Measurements from ENCODE around the gene CD19.

Gene CD19

DNA sequence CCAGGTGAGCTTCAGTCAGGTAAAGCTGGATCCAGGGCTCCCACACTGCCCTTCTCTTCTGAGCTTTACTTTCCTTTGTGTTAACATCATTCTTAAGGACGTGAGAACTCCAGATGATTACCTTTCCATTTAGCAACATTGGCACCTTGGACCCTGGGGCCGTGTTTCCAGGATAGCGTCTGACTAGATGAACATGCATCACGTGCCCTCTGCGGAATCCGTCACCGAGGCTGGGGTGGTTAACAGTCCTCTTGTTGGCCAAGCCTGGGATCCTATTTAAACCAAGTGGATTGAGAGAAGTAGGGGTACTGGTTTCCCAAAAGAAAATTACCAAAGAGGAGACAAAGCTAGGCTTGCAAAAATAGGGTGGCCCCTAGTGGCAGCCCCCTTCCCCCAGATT, 49.2 kb downstream of the CD19 start:
- TF ChIP-seq SIN3A (IDR thresholded peaks at IDR 0.05; ENCODE audit: borderline replicate concordance, insufficient read depth, low read length) = no peak
- TF ChIP-seq, protein P1, sequence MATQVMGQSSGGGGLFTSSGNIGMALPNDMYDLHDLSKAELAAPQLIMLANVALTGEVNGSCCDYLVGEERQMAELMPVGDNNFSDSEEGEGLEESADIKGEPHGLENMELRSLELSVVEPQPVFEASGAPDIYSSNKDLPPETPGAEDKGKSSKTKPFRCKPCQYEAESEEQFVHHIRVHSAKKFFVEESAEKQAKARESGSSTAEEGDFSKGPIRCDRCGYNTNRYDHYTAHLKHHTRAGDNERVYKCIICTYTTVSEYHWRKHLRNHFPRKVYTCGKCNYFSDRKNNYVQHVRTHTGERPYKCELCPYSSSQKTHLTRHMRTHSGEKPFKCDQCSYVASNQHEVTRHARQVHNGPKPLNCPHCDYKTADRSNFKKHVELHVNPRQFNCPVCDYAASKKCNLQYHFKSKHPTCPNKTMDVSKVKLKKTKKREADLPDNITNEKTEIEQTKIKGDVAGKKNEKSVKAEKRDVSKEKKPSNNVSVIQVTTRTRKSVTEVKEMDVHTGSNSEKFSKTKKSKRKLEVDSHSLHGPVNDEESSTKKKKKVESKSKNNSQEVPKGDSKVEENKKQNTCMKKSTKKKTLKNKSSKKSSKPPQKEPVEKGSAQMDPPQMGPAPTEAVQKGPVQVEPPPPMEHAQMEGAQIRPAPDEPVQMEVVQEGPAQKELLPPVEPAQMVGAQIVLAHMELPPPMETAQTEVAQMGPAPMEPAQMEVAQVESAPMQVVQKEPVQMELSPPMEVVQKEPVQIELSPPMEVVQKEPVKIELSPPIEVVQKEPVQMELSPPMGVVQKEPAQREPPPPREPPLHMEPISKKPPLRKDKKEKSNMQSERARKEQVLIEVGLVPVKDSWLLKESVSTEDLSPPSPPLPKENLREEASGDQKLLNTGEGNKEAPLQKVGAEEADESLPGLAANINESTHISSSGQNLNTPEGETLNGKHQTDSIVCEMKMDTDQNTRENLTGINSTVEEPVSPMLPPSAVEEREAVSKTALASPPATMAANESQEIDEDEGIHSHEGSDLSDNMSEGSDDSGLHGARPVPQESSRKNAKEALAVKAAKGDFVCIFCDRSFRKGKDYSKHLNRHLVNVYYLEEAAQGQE (IDR thresholded peaks at IDR 0.05; ENCODE audit: insufficient read depth in 1 of 2, low read depth in 2 of 2, low read length in 2 of 2) = no peak
- no peak for TF ChIP-seq POLR2AphosphoS5 (IDR thresholded peaks at IDR 0.05; ENCODE audit: low read depth, low read length)
- TF ChIP-seq TAF1 (IDR thresholded peaks at IDR 0.05; ENCODE audit: borderline replicate concordance, insufficient read depth, low read length) = no peak
- TF ChIP-seq FOXP2 (optimal IDR thresholded peaks at IDR 0.05; ENCODE audit: borderline replicate concordance, extremely low read depth, extremely low read length, insufficient read depth) = no peak

DNA sequence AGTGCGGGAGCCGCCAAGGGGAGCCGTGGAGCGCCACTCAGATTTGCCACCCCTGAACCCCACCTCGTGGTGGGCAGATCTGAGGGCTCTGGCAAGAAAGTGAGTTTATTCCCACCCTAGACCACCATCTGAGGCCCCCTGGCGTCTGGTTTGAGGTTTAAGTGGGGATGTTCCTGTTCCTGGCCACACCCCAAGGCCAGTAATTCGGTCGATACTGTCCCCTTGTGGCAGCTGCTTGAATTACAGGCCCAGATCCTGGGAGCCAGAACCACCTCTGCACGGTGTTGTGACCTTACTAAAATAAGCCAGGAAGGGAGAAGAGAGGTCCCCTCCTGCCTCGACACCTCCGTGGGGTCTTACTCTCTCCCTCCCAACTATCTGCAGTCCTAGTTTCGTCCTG, 49.7 kb downstream of the CD19 start:
- TF ChIP-seq, protein P1 (IDR thresholded peaks at IDR 0.05; ENCODE audit: insufficient read depth in 1 of 2, low read depth in 2 of 2, low read length in 2 of 2) = no peak
- TF ChIP-seq SIN3A (IDR thresholded peaks at IDR 0.05; ENCODE audit: borderline replicate concordance, insufficient read depth, low read length) = no peak
- no peak for TF ChIP-seq TAF1 (IDR thresholded peaks at IDR 0.05; ENCODE audit: borderline replicate concordance, insufficient read depth, low read length)

DNA sequence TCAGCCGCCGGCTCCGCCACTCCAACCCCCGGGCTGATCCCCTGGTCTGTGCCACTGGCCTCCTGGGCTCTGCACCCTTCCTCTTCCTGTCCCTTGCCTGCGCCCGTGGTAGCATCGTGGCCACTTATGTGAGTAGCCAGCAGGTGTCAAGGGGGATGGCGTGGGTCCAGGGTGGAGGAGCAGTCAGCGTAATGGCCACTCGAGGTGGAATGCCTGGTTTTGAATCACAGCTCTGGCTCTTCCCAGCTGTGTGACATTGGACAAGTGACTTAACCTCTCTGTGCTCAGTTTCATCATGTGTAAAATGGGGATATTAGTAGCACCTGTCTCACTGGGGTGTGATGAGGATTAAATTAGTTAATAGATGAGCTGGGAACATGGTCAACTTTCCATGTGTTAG, 50.6 kb downstream of the CD19 start:
- TF ChIP-seq SIN3A (IDR thresholded peaks at IDR 0.05; ENCODE audit: borderline replicate concordance, insufficient read depth, low read length) = no peak
- TF ChIP-seq POLR2AphosphoS5 (IDR thresholded peaks at IDR 0.05; ENCODE audit: low read depth, low read length) = no peak
- TF ChIP-seq FOXP2 (optimal IDR thresholded peaks at IDR 0.05; ENCODE audit: borderline replicate concordance, extremely low read depth, extremely low read length, insufficient read depth) = no peak
- TF ChIP-seq, protein P1 (IDR thresholded peaks at IDR 0.05; ENCODE audit: insufficient read depth in 1 of 2, low read depth in 2 of 2, low read length in 2 of 2) = no peak
- TF ChIP-seq TAF1 (IDR thresholded peaks at IDR 0.05; ENCODE audit: borderline replicate concordance, insufficient read depth, low read length) = no peak

DNA sequence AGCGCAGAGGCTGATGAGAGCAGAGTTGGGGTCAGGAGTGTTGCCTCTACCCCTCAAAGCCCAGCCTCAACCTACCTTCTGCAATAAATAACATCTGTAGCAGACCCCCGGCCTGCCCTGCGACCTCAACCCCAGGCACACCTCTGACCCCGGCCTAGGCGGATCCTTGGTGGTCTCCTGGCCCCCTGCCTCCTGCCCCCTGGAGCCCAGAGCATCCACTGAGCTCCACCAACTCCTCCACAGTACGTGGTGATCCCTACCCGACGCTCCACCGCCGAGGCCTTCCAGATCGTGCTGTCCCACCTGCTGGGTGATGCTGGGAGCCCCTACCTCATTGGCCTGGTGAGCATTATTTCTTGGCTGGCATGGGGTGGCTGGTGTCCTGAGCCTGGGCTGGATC, 51.2 kb downstream of the CD19 start:
- TF ChIP-seq TAF1 (IDR thresholded peaks at IDR 0.05; ENCODE audit: borderline replicate concordance, insufficient read depth, low read length) (no peak), FOXP2 (optimal IDR thresholded peaks at IDR 0.05; ENCODE audit: borderline replicate concordance, extremely low read depth, extremely low read length, insufficient read depth) (no peak), POLR2AphosphoS5 (IDR thresholded peaks at IDR 0.05; ENCODE audit: low read depth, low read length) (no peak), SIN3A (IDR thresholded peaks at IDR 0.05; ENCODE audit: borderline replicate concordance, insufficient read depth, low read length) (no peak)
- TF ChIP-seq, protein P1 (IDR thresholded peaks at IDR 0.05; ENCODE audit: insufficient read depth in 1 of 2, low read depth in 2 of 2, low read length in 2 of 2) = no peak

DNA sequence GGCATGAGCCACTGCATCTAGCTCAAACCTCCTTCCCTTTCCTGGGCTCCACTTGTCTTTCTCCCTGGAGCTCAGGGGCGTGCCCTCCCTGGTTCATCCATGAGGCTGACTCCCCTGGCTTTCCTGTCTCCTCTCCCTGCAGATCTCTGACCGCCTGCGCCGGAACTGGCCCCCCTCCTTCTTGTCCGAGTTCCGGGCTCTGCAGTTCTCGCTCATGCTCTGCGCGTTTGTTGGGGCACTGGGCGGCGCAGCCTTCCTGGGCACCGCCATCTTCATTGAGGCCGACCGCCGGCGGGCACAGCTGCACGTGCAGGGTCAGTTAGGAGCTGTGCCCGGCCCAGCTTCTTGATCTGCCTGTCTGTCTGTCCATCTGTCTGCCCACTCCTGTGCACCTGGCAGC, 51.9 kb downstream of the CD19 start:
- TF ChIP-seq, protein P1 (IDR thresholded peaks at IDR 0.05; ENCODE audit: insufficient read depth in 1 of 2, low read depth in 2 of 2, low read length in 2 of 2) = no peak
- TF ChIP-seq POLR2AphosphoS5 (IDR thresholded peaks at IDR 0.05; ENCODE audit: low read depth, low read length) (peak; percentile 58; the same call in 1 of the 2 replicates), TAF1 (IDR thresholded peaks at IDR 0.05; ENCODE audit: borderline replicate concordance, insufficient read depth, low read length) (peak; percentile 73; the same call in 1 of the 2 replicates), FOXP2 (optimal IDR thresholded peaks at IDR 0.05; ENCODE audit: borderline replicate concordance, extremely low read depth, extremely low read length, insufficient read depth) (no peak), SIN3A (IDR thresholded peaks at IDR 0.05; ENCODE audit: borderline replicate concordance, insufficient read depth, low read length) (peak; percentile 37; the same call in 1 of the 2 replicates)
